ENCODE data around the gene RSPH9.

RSPH9 gene

GRCh38 chr6:43714311-43715055 is 69.6 kb downstream of the RSPH9 start:
- no peak for DNase-seq

GRCh38 chr6:43715056-43715788 is 70.4 kb downstream of the RSPH9 start:
- no peak for DNase-seq

GRCh38 chr6:43716099-43716498 is 71.3 kb downstream of the RSPH9 start:
- DNase-seq = no peak

- no peak for DNase-seq
Observed at GRCh38 chr6:43717389-43717788, 72.6 kb downstream of the RSPH9 start.

GRCh38 chr6:43717822-43718221 is 73.0 kb downstream of the RSPH9 start:
- DNase-seq = no peak

- DNase-seq = no peak
Observed at GRCh38 chr6:43718387-43719105, 73.7 kb downstream of the RSPH9 start.

GRCh38 chr6:43719511-43719910 is 74.7 kb downstream of the RSPH9 start:
- no peak for DNase-seq

GRCh38 chr6:43720999-43721398 is 76.2 kb downstream of the RSPH9 start:
- DNase-seq = no peak

All from activated effector memory CD4-positive, alpha-beta T cell treated with anti-CD3 and anti-CD28 coated beads, Interleukin-2, amount 50 U/mL, for 16 hours (primary cell).